GM21576 (cell line): ENCODE measurements around the gene ADGRD2.

Experiments
- ATAC-seq: cut with Tn5 transposase; IDR thresholded peaks from one replicate; pipeline ENCODE4 v1.9.1; 2021; ENCODE audit warnings: mild to moderate bottlenecking, moderate library complexity; ENCODE audit not compliant: unreplicated experiment

The ADGRD2 gene

DNA sequence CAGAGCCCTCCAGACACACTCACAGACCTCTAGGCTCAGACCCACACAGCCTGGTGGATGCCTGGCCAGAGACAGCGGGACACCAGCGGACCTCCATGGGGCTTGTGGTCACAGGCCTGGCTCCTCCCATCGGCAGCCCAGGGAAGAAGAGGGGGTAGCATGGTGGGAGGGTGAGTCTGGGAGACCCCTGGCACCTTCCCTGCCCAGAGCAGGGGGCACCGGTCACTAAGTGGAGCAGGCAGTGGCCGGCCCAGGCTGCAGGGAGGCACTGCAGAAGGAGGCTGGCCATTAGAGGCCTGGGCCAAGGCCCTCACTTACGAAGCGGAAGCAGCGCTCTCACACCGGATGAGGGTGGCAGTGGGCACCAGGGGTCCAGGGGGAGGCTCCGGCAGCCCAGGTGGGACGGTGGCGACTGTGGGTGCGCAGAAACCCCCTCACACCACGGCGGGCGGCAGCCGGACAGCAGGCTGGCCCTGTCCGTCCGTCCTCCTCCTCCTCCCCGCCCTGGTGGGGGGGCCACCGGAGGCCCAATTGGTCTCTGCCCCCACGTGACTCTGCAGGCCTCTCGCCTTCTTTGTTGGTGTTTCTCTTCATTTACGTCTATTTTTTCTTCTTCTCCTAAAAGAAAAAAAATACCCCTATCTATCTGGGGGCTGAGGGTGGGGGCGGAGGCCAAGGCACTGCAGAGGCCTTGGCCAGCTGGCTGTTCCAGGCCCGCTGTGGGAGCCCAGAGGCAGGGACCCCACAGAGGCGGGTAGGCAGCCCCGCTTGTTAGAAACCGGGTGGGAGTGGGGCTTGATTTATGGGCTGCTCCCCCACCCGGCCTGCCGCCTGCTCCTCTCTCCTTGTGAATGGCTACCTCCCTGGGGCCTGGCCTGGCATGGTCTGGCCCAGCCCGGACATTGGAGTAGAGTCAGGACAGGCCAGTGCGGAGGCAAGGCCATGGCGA is 57.0 kb downstream of the ADGRD2 start, which contains the start of gene NR5A1:
NR5A1 (minus strand) TSS at position 469 of the 949 bp plus-strand sequence. CDS start 4,004 bp downstream, outside the sequence.
- ATAC-seq: no peak

DNA sequence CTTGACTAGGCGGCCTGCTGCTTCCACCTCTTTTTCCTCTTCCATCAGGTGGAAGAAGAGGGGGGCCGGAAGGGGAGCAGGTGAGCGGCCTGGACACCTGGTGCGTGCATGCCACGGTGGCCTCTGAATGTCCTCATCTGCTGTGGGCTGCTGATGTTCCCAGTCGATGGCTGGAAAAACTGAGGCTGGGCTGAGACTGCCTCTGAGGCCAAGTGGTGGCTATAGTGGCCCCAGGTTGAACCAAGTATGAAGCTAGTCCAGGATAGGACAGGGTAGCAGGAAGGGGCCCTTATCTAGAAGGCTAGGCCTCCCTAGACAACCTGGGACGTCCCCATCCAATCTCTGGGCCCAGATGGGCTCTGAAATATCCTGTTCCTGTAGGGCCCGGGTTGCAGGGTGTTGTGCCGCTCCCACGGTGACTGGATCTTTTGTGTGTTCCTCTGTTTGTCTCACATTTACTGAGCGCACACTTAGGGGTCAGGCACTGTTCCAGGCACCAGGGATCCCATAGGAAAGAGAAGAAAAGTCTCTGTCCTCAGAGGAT is 57.7 kb downstream of the ADGRD2 start:
- no peak for ATAC-seq

DNA sequence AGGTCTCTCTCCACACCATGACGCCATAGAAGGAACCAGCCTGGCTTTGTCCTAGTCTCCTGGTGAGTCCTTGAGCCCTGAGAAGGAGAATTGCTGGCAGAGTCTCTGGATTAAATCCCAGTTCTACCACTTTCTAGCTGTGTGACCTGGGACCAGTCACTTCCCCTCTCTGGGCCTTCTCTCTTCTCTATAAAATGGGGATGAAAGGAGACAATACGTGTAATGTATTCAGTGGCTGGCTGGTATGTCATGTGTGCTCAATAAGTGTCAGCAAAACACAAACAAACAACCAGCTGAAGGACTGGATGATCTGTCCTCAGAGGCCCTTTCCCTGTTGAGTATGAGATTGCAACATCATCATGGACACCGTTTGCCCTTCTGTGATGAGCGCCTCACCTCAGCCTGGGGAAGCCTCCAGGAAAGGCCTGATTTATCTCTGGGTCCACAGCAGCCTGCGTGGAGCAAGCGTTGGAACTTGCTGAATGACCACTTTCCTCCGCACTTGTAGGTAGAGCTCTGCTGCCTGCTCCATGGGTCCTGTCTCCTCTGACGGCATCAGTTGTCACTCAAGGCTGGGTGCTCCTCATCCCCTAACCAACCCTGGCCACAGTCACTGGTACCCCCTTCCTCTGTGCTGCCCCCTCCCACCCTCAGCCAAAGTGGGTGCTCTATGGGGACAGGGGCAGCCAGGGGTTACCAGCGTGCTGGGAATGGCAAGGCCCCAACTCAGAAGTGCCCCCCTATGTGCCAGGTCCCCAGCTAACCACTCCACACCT is 60.6 kb downstream of the ADGRD2 start:
- no peak for ATAC-seq

DNA sequence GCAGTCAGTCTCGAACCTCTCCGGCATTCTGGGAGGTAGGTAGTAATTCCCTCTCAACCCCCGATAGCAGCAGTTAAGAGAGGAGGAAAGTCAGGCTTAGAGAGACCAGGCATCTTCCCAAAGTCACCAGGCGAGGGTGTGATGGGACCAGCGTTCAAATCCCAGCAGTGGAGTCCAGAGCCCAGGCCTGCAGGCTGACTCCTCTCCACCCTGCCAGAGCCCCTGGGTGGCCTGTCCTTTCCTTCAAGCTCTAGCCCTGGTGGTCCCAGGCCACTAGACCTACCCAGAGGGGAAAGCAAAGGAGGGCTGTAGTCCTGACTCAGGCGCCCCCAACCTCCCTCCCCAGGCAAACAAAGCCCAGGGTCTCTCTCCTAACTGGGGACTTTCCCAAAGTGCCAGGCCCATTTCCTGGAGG is 61.2 kb downstream of the ADGRD2 start:
- no peak for ATAC-seq

DNA sequence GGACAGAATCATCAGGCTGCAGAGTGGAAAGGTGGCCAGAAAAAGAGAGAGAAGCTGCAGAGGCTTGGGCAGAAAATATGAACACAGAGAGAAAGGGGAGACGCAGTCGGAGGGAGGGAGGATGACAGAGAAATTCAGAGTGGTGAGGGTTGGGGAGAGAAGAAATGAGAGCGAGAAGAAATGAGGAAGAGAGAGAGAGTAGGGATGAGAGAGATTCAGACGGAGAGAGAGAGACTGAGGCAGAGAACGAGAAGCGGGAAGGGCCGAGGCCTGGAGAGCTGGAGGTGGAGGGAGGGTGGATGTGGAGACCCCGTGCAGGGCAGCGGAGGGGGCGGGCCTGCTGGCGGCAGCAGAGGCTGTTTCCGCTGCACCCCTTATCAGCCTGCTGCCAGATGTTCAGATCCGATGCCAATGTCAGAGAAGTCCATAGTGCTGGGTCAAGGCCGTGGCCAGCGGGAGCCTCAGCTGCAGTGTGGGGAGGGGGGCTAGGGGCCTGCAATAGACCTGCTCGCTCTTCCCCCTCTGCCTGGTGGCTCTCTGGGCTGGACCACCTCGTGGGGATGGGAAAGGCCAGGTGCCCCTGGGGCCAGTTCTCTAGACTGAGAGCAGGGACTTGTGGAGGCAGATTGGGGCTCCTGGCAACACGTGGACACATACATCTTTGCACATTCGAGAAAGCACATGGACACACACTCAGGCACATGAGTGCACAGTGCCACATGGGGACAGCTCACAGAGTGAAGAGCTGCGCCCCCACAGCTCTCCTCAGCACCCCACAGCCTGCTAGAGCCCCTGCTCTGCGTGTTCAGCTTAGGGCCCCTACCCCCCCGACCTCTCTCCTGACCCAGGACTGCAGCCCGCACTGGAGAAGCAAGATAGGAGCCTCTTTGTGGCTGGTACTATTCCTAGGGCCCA is 61.9 kb downstream of the ADGRD2 start:
- no peak for ATAC-seq

DNA sequence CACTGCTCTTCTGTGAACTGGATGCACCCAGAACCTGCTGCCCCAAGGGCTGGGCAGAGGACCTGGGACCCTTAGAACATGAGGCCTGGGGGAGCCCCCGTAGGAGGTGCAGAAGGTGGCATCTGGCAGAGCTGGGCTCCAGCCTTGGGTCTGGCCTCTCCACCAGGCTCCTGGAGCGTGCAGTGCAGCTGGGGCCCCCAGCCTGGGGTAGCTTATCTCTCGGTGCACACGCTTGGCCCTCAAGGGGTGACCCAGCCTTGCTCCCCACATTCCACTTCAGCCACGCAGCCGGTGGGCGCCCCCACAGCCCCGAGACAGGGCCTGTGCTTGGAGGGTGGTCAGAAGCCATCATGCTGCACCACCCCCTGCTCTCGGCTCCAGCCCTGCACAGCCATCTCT is 62.6 kb downstream of the ADGRD2 start:
- no peak for ATAC-seq

DNA sequence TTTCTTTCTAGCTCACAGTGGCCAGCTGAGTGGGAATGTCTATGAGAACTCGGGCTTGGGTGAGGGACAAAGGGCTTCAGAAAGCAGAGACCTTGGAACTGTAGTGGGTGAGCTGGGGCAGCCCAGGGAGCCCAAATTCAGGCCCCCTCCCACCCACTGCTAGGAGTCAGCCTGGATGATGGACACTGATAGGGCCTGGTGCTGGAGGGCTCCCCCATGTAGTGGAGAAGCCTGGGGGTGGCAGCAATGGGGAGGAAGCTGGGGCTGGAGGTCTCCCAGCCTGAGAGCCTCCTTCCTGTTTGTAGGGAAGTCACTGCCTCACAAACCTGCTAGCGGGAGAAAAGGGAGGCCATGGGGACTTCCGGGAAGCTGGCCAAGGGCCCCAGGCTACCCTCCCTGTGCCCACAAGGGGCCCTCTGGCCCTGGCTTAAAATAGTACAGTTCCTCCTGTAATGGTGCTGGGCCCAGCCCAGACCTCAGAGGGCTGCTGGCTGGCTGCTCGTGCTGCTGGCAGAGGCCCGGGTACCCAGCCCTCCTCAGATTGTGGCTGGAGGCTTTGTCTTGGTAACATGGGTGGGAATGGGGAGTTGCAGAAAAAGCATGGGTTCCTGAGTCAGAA is 63.2 kb downstream of the ADGRD2 start:
- no peak for ATAC-seq

DNA sequence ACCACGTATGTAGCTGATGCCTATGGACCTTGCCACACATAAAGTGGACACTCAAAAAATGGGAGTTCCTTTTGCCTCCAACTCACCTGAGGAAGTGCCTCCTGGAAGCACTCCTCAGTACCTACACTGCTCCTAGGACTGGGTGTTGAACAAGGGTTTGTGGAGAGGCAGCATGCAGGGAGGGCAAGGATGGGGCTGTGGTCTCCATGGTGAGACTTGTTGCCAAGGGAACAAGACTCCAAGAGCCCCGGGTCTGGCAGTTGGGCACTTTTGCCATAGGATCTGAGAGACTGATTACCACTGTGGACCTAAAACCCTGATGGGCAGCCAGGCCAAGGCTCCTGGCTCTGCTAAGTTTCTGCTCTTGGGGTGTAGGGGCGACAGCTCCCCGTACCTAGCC is 63.9 kb downstream of the ADGRD2 start:
- no peak for ATAC-seq

DNA sequence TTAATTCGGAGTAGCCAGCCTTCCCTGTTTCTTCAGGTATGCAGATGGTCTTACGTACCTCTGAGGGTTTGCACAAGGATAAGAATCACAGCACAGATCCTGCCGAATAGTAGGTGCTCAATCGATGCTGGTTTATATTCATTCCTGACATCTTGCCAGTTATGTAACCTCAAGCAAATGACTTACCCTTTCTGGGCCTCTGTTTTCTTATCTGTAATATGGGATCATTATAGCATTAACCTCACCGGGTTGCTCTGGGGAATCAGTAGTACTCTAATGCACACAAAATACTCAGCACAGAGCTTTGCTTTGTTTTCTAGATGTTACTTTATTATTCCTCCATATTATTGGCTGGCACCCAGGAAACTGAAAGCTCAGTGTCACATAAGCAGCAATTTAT is 64.6 kb downstream of the ADGRD2 start:
- ATAC-seq: no peak

DNA sequence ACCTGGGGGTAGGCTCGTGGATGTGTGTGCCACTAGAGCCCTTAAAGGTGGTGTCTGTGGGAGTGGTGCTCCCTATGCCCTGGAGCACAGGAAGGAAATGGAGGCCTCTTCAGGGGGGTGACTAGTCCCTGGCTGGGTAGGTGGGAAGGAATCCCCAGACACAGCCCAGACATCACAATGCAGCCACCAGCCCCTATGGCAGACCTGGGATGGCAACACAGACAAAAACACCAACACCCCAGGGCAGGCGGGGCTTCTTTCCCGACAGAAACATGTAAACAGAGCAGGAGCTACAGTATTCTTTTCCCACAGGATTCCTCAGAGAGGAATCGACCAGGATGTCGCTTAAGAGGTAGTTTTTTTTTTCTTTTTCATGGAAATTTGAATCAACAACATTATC is 67.3 kb downstream of the ADGRD2 start:
- ATAC-seq: no peak

DNA sequence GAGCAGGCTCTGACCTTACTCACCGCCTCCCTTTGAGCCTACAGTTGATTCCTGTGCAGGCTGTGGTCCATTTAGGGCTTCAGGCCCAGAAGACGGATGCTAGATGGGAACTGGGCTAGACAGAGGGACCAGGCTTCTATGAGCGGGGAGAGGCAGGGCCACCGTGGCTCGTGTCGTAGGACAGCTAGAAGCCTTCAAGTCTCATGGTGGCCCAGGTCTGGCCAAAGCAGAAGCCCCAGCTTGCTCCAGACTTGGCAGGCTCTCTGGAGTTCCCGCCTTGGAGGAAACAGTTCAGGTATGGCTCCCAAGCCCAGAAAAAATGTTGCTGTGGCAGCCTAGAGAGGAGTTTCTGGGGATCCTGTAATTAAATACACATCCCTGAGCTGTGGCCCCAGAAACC is 67.9 kb downstream of the ADGRD2 start:
- ATAC-seq: no peak

DNA sequence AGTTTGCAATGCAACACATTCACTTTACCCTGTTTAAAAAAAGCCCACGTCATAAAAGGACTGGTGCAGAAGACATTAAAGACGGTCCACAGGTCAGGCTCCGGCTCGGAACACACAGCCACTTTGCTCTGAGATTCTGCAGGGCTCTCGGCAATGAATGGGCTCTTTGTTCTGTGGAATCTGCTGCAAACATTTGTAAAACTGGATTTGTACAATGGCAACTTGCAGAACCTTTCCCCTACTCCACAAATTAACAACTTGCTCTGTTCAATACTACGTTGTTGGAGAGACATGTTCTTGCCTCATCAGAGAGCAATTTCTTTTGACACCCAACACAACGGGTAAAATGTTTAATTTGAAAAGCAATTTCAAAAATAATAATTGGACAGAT is 70.0 kb downstream of the ADGRD2 start:
- no peak for ATAC-seq

DNA sequence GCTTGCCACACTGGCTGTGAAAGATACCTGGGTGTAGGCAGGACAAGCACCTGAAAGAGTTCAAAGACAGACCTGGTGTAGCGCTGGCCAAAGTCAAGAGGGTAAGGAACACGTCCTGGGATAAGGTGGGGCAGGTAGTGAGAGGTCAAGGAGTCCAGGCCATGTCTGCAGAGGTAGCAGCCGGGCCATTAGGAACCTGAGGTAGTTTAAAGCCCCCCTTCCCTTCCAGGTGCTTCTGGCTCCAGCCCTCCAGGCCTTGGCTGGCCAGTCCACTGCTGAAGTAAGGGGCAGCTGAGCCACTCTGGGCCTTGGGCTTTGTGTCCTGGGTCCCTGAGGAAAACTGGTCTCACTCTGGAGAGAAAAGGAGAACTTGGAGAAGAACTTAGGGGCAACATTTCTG is 70.9 kb downstream of the ADGRD2 start:
- no peak for ATAC-seq

DNA sequence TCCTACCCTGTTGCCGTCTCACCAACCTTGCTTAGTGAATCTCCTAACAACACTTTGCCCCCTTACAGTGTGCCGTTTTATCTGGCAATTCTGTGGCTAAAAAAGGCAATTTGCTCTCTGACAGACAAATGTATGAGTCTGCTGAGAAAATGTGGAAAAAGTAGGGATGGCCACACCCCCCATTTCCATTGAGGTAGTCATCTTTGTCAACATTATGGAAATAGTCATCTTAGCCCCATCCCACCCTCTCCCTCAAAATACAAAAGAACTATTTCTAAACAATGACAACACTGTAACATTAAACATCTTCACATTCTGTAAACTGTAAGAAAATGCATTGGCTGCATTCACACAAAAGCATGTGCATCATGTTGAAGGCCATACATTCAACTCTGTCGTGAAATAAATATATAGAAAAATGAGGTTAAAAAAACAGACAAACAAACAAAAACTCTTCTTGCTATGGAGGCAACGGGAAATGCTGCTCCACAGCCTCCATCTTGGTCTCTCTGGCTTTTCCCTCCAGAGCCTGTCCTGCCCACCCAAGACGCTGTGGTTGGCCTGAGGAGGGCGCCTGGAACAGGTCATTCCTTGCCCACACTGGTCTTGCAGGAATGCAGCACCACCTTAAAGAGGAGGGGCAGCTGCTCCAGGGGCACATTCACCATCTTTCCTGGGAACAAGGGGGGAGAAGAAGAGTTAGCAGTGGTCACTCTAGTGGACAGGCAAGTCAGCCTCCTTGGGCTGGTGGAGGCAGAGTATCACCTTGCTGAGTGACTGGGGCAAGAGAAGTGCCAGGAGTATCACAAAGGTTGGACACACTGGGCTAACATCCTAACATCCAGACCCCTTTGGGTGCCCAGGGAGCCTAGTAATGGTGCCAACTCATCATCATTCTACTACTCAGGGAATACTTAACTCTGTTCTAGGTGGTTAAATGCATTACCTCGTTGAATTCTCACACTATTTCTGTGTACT is 72.2 kb downstream of the ADGRD2 start:
- no peak for ATAC-seq

DNA sequence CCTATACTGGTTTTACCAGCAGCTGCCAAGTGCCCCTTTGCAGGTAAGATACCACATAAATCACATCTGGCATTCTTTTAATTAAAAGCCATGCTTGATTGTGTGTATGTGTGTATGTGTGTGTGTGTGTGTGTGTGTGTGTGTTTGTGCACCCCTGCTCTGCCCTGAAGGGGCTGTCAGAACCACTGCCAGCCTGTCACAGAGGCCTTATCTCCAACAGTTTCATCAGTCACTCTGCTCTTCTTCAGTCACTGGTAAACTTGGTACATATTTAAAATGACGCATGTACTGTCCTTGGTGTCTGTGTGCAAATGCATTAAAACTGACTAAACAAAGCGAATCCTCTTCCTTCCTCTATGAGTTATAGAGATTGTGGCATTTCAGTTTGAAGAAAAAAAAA is 75.9 kb downstream of the ADGRD2 start:
- no peak for ATAC-seq

DNA sequence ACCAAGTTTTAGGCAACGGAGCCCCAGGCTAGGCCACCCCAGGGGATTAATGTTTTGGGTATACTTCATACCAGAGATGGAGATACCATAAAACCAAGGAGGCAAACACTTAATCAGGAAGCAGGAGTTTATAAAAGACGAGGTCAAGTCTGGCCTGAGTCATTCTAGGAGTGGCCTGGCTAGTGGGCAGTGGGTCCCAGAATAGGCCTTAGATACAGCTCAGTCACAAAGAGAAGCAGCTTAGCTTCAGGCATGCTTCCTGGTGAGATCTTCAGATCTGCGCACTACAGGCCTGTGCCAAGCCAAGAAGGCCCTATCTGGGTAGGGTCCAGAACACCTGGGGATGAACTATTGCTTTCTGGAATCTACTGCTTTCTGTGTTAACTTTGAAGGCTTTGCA is 77.5 kb downstream of the ADGRD2 start:
- ATAC-seq: no peak
